Islet precursor cell (in vitro differentiated cells): ENCODE results near the gene AP2B1.
"Not testable (repeated sequence)": the region's sequence is repeated elsewhere in the genome, so short reads cannot be mapped to it uniquely, and the experiment has no call there.

Experiments
- DNase-seq: peaks from one replicate; pipeline ENCODE4 v3.0.0-alpha.2; 2018

AP2B1 gene

GRCh38 chr17:35577830-35578196, 9.3 kb upstream of the AP2B1 start:
- no peak for DNase-seq

- DNase-seq: peak; percentile 93
Observed at GRCh38 chr17:35578197-35578928, 8.8 kb upstream of the AP2B1 start, which contains the start of gene PEX12. PEX12 (minus strand) TSS chr17:35578571; CDS start chr17:35578021, 550 bp downstream.

- DNase-seq: no peak
Observed at GRCh38 chr17:35578929-35579432, 8.1 kb upstream of the AP2B1 start.

GRCh38 chr17:35584061-35584460, 3.1 kb upstream of the AP2B1 start:
- DNase-seq: no peak

- DNase-seq: no peak
Observed at GRCh38 chr17:35586569-35587073, 501 bp upstream of the AP2B1 start.

GRCh38 chr17:35588196-35588920, 1.2 kb downstream of the AP2B1 start:
- peak; percentile 70 for DNase-seq

- DNase-seq: no peak
Observed at GRCh38 chr17:35596072-35596471, 8.9 kb downstream of the AP2B1 start.

- DNase-seq: peak; percentile 92
Observed at GRCh38 chr17:35596530-35597233, 9.6 kb downstream of the AP2B1 start.

GRCh38 chr17:35597604-35598003, 10.5 kb downstream of the AP2B1 start:
- DNase-seq: no peak

- DNase-seq: no peak
Observed at GRCh38 chr17:35603674-35604073, 16.6 kb downstream of the AP2B1 start.

GRCh38 chr17:35605678-35606077, 18.6 kb downstream of the AP2B1 start:
- DNase-seq: no peak

- DNase-seq: no peak
Observed at GRCh38 chr17:35607239-35607847, 20.2 kb downstream of the AP2B1 start.

GRCh38 chr17:35609831-35610230, 22.7 kb downstream of the AP2B1 start:
- no peak for DNase-seq

GRCh38 chr17:35610746-35611145, 23.6 kb downstream of the AP2B1 start:
- DNase-seq: not testable (repeated sequence)

- DNase-seq: peak; percentile 73
Observed at GRCh38 chr17:35612924-35613521, 25.9 kb downstream of the AP2B1 start.

GRCh38 chr17:35614810-35615209, 27.7 kb downstream of the AP2B1 start:
- no peak for DNase-seq

- DNase-seq: no peak
Observed at GRCh38 chr17:35616536-35616935, 29.4 kb downstream of the AP2B1 start.

- DNase-seq: no peak
Observed at GRCh38 chr17:35617505-35617904, 30.4 kb downstream of the AP2B1 start.

GRCh38 chr17:35618628-35619027, 31.5 kb downstream of the AP2B1 start:
- no peak for DNase-seq

- DNase-seq: no peak
Observed at GRCh38 chr17:35621768-35622167, 34.6 kb downstream of the AP2B1 start.

GRCh38 chr17:35627417-35627816, 40.3 kb downstream of the AP2B1 start:
- DNase-seq: no peak

- no peak for DNase-seq
Observed at GRCh38 chr17:35630530-35631148, 43.5 kb downstream of the AP2B1 start.
